Lower leg skin (tissue), 4 donors: ENCODE measurements around the gene GPSM1. TPM values are rescaled to one million over a fixed set of nuclear protein-coding genes. Genes with fewer than 3 reads are reported as not detected.

Experiments used
- DNase-seq, 2 donors: peaks; one replicate each; pipeline ENCODE4 v3.0.0-alpha.2; 2019; ENCODE audit warnings: low spot score in 2 of 2
- H3K4me3 ChIP-seq: fragments of 200-600 bp; sonication (generic); 2 replicates; pipeline ENCODE4 v1.5.1; 2017; ENCODE audit warnings: mild to moderate bottlenecking, low read depth; ENCODE audit not compliant: poor library complexity, severe bottlenecking
- CTCF ChIP-seq, 3 donors: fragments of 450-650 bp; IDR thresholded peaks; one replicate each; pipeline ENCODE4 v1.5.1; 2016; ENCODE audit warnings: antibody characterized with exemption in 3 of 3, mild to moderate bottlenecking in 3 of 3, moderate library complexity in 2 of 3
- POLR2A ChIP-seq, 2 donors: fragments of 450-650 bp; IDR thresholded peaks; one replicate each; pipeline ENCODE4 v1.6.1; 2016 to 2017; ENCODE audit warnings: antibody characterized with exemption in 2 of 2, mild to moderate bottlenecking in 1 of 2, moderate library complexity in 1 of 2
- WGBS, 2 donors: methylation state at CpG; one replicate each; pipeline ENCODE4 v1.1.5; 2018; 5-methylcytosine and 5-hydroxymethylcytosine counted together
- intact Hi-C: fragments of 100-400 bp; cut with DNase I; formaldehyde crosslinking; loops from one replicate; pipeline ENCODE4 v1.15.0; 2023; ENCODE audit warnings: low total_unique reads
- total RNA-seq, 4 donors: library from RNA; depleted of rRNA; stranded (reverse); fragments of >200 nt; gene quantifications; one replicate each; pipeline ENCODE4 v1.1.0, GENCODE V29; 2016

GPSM1 gene
- total RNA-seq, 4 donors from 2014 or later: 21.0 to 37.1 (median 28.1) TPM

- no peak for DNase-seq
- 77 to 89% methylated on average over 17 to 19 of the region's 21 CpGs for WGBS, 2 donors
- intact Hi-C loops: no loop called here
Observed at GRCh38 chr9:136392538-136393449, 65.5 kb downstream of the GPSM1 start.

DNA sequence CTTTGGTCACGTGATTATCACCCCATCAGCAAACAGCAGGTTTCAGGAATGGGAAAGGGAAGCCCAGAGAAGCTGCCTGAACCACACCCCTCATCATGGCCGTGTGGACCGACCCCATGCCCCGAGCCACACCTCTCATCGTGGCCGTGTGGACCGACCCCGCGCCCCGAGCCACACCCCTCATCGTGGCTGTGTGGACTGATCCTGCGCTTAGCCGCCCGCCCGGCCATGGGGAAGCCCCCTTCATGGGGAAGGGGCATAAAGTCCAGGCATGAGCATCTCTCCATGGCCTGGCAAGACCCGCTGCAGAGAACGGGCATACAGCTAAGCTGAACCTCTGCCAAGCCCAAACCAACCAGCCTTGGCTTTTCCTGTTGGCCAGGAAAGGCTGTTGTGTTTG lies 66.2 kb downstream of the GPSM1 start:
- WGBS, 2 donors: 89 to 93% methylated on average over 15 to 17 of the region's 17 CpGs
- intact Hi-C loops: no loop called here
- no peak overlapping the region for H3K4me3 ChIP-seq
- DNase-seq: no peak
- TF ChIP-seq CTCF (IDR thresholded peaks at IDR 0.05): no peak
- no peak for TF ChIP-seq POLR2A (IDR thresholded peaks at IDR 0.05)

More at GRCh38 chr9:136392538-136393449, 65.5 kb downstream of the GPSM1 start:
- TF ChIP-seq POLR2A (IDR thresholded peaks at IDR 0.05) (no peak), CTCF (IDR thresholded peaks at IDR 0.05) (no peak)
- no peak overlapping the region for H3K4me3 ChIP-seq

DNA sequence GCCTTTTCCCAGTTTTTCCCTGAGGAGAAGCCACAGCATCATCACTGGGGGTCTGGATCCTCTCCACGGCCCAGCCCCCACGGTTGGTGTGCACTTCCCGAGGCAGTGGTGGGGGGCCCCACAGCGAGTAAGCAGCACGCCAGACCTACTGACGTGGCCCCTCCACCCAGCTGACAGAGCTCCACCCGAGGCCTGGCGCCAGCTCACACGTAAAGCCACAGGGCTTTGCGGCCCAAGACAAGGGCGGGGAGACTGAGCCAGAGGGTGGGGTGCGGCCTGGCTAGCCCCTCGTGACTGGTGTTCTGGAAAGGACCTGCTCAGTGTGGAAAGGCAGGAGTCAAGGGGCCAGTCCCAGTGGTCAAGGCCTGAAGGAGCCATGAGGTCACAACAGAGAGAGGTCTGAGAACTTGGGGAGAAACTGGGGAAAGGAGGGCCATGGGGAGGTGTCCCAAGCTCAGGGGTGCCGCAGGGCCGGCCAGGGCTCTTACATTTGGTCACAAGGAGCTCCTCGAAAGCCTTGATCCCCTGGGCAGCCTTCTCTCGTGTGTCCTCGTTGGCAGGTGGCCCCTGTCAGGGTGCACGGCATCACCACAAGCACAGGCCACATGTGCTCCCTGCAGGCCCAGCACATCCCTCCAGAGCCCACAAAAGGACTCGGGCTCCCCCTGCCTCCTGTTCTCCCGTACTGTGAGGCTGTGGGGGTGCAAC lies 67.1 kb downstream of the GPSM1 start:
- no peak for DNase-seq
- TF ChIP-seq CTCF (IDR thresholded peaks at IDR 0.05): no peak
- TF ChIP-seq POLR2A (IDR thresholded peaks at IDR 0.05): no peak
- no peak overlapping the region for H3K4me3 ChIP-seq
- 90 to 91% methylated on average over 20 to 21 of the region's 21 CpGs for WGBS, 2 donors
- intact Hi-C loops: no loop called here

- no peak for DNase-seq
- 92 to 97% methylated on average over 11 to 13 of the region's 13 CpGs for WGBS, 2 donors
- TF ChIP-seq POLR2A (IDR thresholded peaks at IDR 0.05): no peak
- TF ChIP-seq CTCF (IDR thresholded peaks at IDR 0.05): no peak
- H3K4me3 ChIP-seq: no peak overlapping the region
- intact Hi-C loops: no loop called here
Observed at GRCh38 chr9:136395020-136395340, 67.6 kb downstream of the GPSM1 start.

- 85 to 93% methylated on average over 23 to 25 of the region's 26 CpGs for WGBS, 2 donors
- H3K4me3 ChIP-seq: no peak overlapping the region
- intact Hi-C loops: no loop called here
- no peak for DNase-seq
- no peak for TF ChIP-seq POLR2A (IDR thresholded peaks at IDR 0.05)
- TF ChIP-seq CTCF (IDR thresholded peaks at IDR 0.05): no peak
Observed at GRCh38 chr9:136395345-136396218, 68.2 kb downstream of the GPSM1 start.
